Mucosa of rectum (tissue), 2 donors: ENCODE results near the gene DNAH11.

Experiments used
- H3K27ac ChIP-seq, 2 donors: one replicate each; pipeline ENCODE4 v1.7.0; 2013; ENCODE audit warnings: inconsistent platforms in 2 of 2, low read depth in 2 of 2, low read length in 2 of 2
- H3K27me3 ChIP-seq, 2 donors: one replicate each; pipeline ENCODE4 v1.7.0; 2013; ENCODE audit warnings: low read length in 2 of 2; ENCODE audit not compliant: control insufficient read depth in 2 of 2, insufficient read depth in 2 of 2
- H3K36me3 ChIP-seq, 2 donors: one replicate each; pipeline ENCODE4 v1.7.0; 2013; ENCODE audit warnings: low read length in 2 of 2; ENCODE audit not compliant: control insufficient read depth in 2 of 2, insufficient read depth in 2 of 2
- H3K4me1 ChIP-seq, 2 donors: one replicate each; pipeline ENCODE4 v1.7.0; 2013; ENCODE audit warnings: low read length in 2 of 2, mild to moderate bottlenecking in 1 of 2; ENCODE audit not compliant: control insufficient read depth in 2 of 2, insufficient read depth in 2 of 2
- H3K4me3 ChIP-seq, 2 donors: one replicate each; pipeline ENCODE4 v1.7.0; 2013; ENCODE audit warnings: low read length in 2 of 2
- H3K9ac ChIP-seq, 2 donors: one replicate each; pipeline ENCODE4 v1.7.0; 2013; ENCODE audit warnings: low read length in 2 of 2, low read depth in 1 of 2, mild to moderate bottlenecking in 1 of 2
- H3K9me3 ChIP-seq, 2 donors: one replicate each; pipeline ENCODE4 v1.7.0; 2013; ENCODE audit warnings: low read length in 2 of 2; ENCODE audit not compliant: control insufficient read depth in 2 of 2
- donor health status: healthy.
- donor health status: Normal muscosa, but diverticular disease.

DNAH11 gene

GRCh38 chr7:21704359-21704758 lies 161.5 kb downstream of the DNAH11 start:
- H3K36me3 ChIP-seq, result no peaks in the 10 kb centered on the region
- H3K4me1 ChIP-seq, result no peaks in the 10 kb centered on the region
- H3K9ac ChIP-seq, result no peak overlapping the region
- H3K4me3 ChIP-seq, result no peak overlapping the region
- H3K27me3 ChIP-seq, result no peaks in the 10 kb centered on the region
- H3K27ac ChIP-seq, result no peak overlapping the region
- H3K9me3 ChIP-seq, result no peaks in the 10 kb centered on the region

GRCh38 chr7:21706131-21706530 lies 163.3 kb downstream of the DNAH11 start:
- no peaks in the 10 kb centered on the region for H3K27me3 ChIP-seq
- no peaks in the 10 kb centered on the region for H3K9me3 ChIP-seq
- H3K9ac ChIP-seq, result no peak overlapping the region
- no peaks in the 10 kb centered on the region for H3K4me1 ChIP-seq
- H3K36me3 ChIP-seq, result no peaks in the 10 kb centered on the region
- H3K27ac ChIP-seq, result no peak overlapping the region
- no peak overlapping the region for H3K4me3 ChIP-seq

GRCh38 chr7:21707566-21707965 lies 164.7 kb downstream of the DNAH11 start:
- Histone ChIP-seq H3K27ac (no peak overlapping the region), H3K4me1 (no peaks in the 10 kb centered on the region), H3K9me3 (no peaks in the 10 kb centered on the region), H3K36me3 (no peaks in the 10 kb centered on the region), H3K27me3 (no peaks in the 10 kb centered on the region), H3K4me3 (no peak overlapping the region), H3K9ac (no peak overlapping the region)

- H3K9ac ChIP-seq, result no peak overlapping the region
- no peaks in the 10 kb centered on the region for H3K9me3 ChIP-seq
- no peaks in the 10 kb centered on the region for H3K36me3 ChIP-seq
- H3K27me3 ChIP-seq, result no peaks in the 10 kb centered on the region
- H3K4me3 ChIP-seq, result no peak overlapping the region
- no peaks in the 10 kb centered on the region for H3K4me1 ChIP-seq
- H3K27ac ChIP-seq, result no peak overlapping the region
Measured at GRCh38 chr7:21708096-21708495, 165.3 kb downstream of the DNAH11 start.

GRCh38 chr7:21717323-21717722 lies 174.5 kb downstream of the DNAH11 start:
- no peaks in the 10 kb centered on the region for H3K36me3 ChIP-seq
- H3K27ac ChIP-seq, result no peak overlapping the region
- no peaks in the 10 kb centered on the region for H3K27me3 ChIP-seq
- no peaks in the 10 kb centered on the region for H3K4me1 ChIP-seq
- H3K9ac ChIP-seq, result no peak overlapping the region
- no peaks in the 10 kb centered on the region for H3K9me3 ChIP-seq
- no peak overlapping the region for H3K4me3 ChIP-seq

GRCh38 chr7:21718391-21718790 lies 175.6 kb downstream of the DNAH11 start:
- Histone ChIP-seq H3K9ac (no peak overlapping the region), H3K27ac (no peak overlapping the region)

GRCh38 chr7:21719846-21720245 lies 177.0 kb downstream of the DNAH11 start:
- no peak overlapping the region for H3K4me3 ChIP-seq
- no peak overlapping the region for H3K9ac ChIP-seq
- no peaks in the 10 kb centered on the region for H3K9me3 ChIP-seq
- H3K27ac ChIP-seq, result no peak overlapping the region
- no peaks in the 10 kb centered on the region for H3K36me3 ChIP-seq
- H3K27me3 ChIP-seq, result no peaks in the 10 kb centered on the region
- H3K4me1 ChIP-seq, result no peaks in the 10 kb centered on the region

More at GRCh38 chr7:21718391-21718790, 175.6 kb downstream of the DNAH11 start:
- Histone ChIP-seq H3K36me3 (no peaks in the 10 kb centered on the region), H3K27me3 (no peaks in the 10 kb centered on the region), H3K4me1 (no peaks in the 10 kb centered on the region), H3K4me3 (no peak overlapping the region), H3K9me3 (no peaks in the 10 kb centered on the region)

GRCh38 chr7:21722371-21722770 lies 179.5 kb downstream of the DNAH11 start:
- Histone ChIP-seq H3K27ac (no peak overlapping the region), H3K4me1 (no peaks in the 10 kb centered on the region), H3K9me3 (no peaks in the 10 kb centered on the region), H3K27me3 (no peaks in the 10 kb centered on the region), H3K36me3 (no peaks in the 10 kb centered on the region), H3K9ac (no peak overlapping the region), H3K4me3 (no peak overlapping the region)

GRCh38 chr7:21724562-21724961 lies 181.7 kb downstream of the DNAH11 start:
- no peak overlapping the region for H3K27ac ChIP-seq
- no peaks in the 10 kb centered on the region for H3K4me1 ChIP-seq
- no peaks in the 10 kb centered on the region for H3K27me3 ChIP-seq
- no peaks in the 10 kb centered on the region for H3K36me3 ChIP-seq
- H3K4me3 ChIP-seq, result no peak overlapping the region
- no peak overlapping the region for H3K9ac ChIP-seq
- no peaks in the 10 kb centered on the region for H3K9me3 ChIP-seq

- Histone ChIP-seq H3K4me3 (no peak overlapping the region), H3K27ac (no peak overlapping the region)
Measured at GRCh38 chr7:21730399-21730798, 187.6 kb downstream of the DNAH11 start.

GRCh38 chr7:21731977-21732376 lies 189.1 kb downstream of the DNAH11 start:
- Histone ChIP-seq H3K9me3 (no peaks in the 10 kb centered on the region), H3K4me1 (no peaks in the 10 kb centered on the region), H3K27me3 (no peaks in the 10 kb centered on the region), H3K4me3 (no peak overlapping the region), H3K9ac (no peak overlapping the region), H3K27ac (no peak overlapping the region), H3K36me3 (no peaks in the 10 kb centered on the region)

More at GRCh38 chr7:21730399-21730798, 187.6 kb downstream of the DNAH11 start:
- Histone ChIP-seq H3K9ac (no peak overlapping the region), H3K36me3 (no peaks in the 10 kb centered on the region), H3K9me3 (no peaks in the 10 kb centered on the region), H3K27me3 (no peaks in the 10 kb centered on the region), H3K4me1 (no peaks in the 10 kb centered on the region)
